KOPT-K1 (cell line): ENCODE measurements around the gene TTC22.

Experiments used
- H3K27ac ChIP-seq: fragments of 200-600 bp; sonication (generic); 2 replicates; pipeline ENCODE4 v1.5.1; 2016; ENCODE audit warnings: antibody characterized with exemption, mild to moderate bottlenecking, low read depth, low read length; ENCODE audit not compliant: poor library complexity, severe bottlenecking
- H3K36me3 ChIP-seq: fragments of 200-600 bp; sonication (generic); 2 replicates; pipeline ENCODE4 v1.5.1; 2017; ENCODE audit warnings: antibody characterized with exemption, mild to moderate bottlenecking, low read length, moderate library complexity; ENCODE audit not compliant: insufficient read depth
- H3K9me3 ChIP-seq: fragments of 200-600 bp; sonication (generic); 2 replicates; pipeline ENCODE4 v1.5.1; 2017; ENCODE audit warnings: antibody characterized with exemption, low read length, mild to moderate bottlenecking; ENCODE audit not compliant: insufficient read depth, poor library complexity, severe bottlenecking

The TTC22 gene

GRCh38 chr1:54764922-54765561, 36.1 kb downstream of the TTC22 start:
- no peak overlapping the region for H3K27ac ChIP-seq
- no peaks in the 10 kb centered on the region for H3K9me3 ChIP-seq
- no peaks in the 10 kb centered on the region for H3K36me3 ChIP-seq

GRCh38 chr1:54764133-54764921, 36.8 kb downstream of the TTC22 start, which contains the start of gene PARS2:
PARS2 (minus strand) TSS chr1:54764523; CDS start chr1:54759161, 5,362 bp downstream.
- Histone ChIP-seq H3K27ac (peak within 1 kb of the TSS; percentile 78), H3K36me3 (no peaks in the 10 kb centered on the region), H3K9me3 (no peaks in the 10 kb centered on the region)

DNA sequence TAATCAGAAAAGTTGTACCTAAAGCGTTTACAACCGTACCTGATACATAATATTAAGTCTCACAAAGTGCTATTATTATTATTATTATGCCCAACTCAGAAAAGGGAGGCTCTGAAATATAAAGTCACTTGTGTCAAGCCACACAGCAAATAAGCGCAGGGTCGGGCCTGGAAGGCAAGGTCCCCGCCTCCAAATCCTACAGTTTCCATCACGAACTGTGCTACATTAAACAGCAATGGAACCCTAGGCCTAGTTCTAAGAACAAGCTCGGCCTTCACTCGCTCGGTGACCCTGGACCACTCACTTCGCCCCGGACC, 37.3 kb downstream of the TTC22 start:
- 0 out of 2 replicates have a peak, but pooled peaks cover under 1% of the 10 kb centered on the region for H3K36me3 ChIP-seq
- H3K27ac ChIP-seq, result peak overlapping the region; percentile 78
- no peaks in the 10 kb centered on the region for H3K9me3 ChIP-seq

GRCh38 chr1:54758678-54759348, 42.3 kb downstream of the TTC22 start:
- Histone ChIP-seq H3K9me3 (no peaks in the 10 kb centered on the region), H3K27ac (no peak overlapping the region), H3K36me3 (peaks cover 14% of the 10 kb centered on the region; the same call in 1 of the 2 replicates)

DNA sequence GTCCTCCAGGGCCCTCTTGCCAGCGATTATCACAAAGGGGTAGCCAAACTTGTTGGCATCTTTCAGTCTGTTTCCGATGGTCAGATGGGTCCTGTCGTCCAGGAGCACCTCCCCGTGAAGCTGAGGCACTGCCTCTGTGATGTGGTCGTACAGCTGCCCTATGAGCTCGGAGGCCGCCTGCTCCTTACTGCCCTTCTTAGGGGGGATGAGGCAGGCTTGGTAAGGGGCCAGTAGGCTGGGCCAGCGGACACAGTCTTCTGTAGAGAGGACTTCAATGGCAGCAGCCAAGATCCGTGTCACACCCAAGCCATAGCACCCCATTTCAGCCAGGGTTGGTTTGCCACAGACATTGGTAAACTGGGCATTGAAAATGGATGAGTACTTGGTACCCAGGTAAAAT, 43.3 kb downstream of the TTC22 start:
- Histone ChIP-seq H3K36me3 (peaks cover 14% of the 10 kb centered on the region; the same call in 1 of the 2 replicates), H3K27ac (no peak overlapping the region), H3K9me3 (no peaks in the 10 kb centered on the region)

GRCh38 chr1:54754486-54755285, 46.4 kb downstream of the TTC22 start:
- no peak overlapping the region for H3K27ac ChIP-seq
- no peaks in the 10 kb centered on the region for H3K9me3 ChIP-seq
- H3K36me3 ChIP-seq, result peaks cover 14% of the 10 kb centered on the region; the same call in 1 of the 2 replicates

GRCh38 chr1:54754045-54754444, 47.1 kb downstream of the TTC22 start:
- no peaks in the 10 kb centered on the region for H3K9me3 ChIP-seq
- peaks cover 14% of the 10 kb centered on the region; the same call in 1 of the 2 replicates for H3K36me3 ChIP-seq
- H3K27ac ChIP-seq, result no peak overlapping the region

DNA sequence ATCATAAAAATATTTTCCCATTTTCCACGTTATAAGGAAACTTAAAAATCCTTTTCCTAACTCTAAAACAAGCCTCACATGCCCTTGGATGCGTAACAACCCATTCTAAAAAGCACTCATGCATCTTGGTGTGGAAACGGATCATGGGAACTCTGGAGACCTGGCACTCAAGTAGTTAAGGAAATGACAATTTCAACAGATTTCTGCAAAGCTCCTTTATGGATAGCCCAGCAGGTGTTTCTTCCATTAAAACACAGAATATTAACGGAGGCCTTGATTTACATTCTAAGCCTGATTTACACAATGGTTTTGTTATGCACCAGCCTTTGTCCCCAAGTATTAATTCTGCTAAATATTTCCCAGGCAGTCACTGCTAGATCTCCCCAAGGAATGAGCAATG, 49.7 kb downstream of the TTC22 start:
- no peaks in the 10 kb centered on the region for H3K9me3 ChIP-seq
- H3K36me3 ChIP-seq, result no peaks in the 10 kb centered on the region; the same call in 1 of the 2 replicates
- no peak overlapping the region for H3K27ac ChIP-seq

- Histone ChIP-seq H3K27ac (no peak overlapping the region), H3K36me3 (no peaks in the 10 kb centered on the region; the same call in 1 of the 2 replicates), H3K9me3 (no peaks in the 10 kb centered on the region)
Measured at GRCh38 chr1:54750596-54750995, 50.5 kb downstream of the TTC22 start.

GRCh38 chr1:54748094-54748835, 52.9 kb downstream of the TTC22 start:
- no peaks in the 10 kb centered on the region for H3K9me3 ChIP-seq
- no peak overlapping the region for H3K27ac ChIP-seq
- H3K36me3 ChIP-seq, result peaks cover 11% of the 10 kb centered on the region

- Histone ChIP-seq H3K9me3 (no peaks in the 10 kb centered on the region), H3K36me3 (peaks cover 35% of the 10 kb centered on the region), H3K27ac (no peak overlapping the region)
Measured at GRCh38 chr1:54745864-54746263, 55.3 kb downstream of the TTC22 start.

DNA sequence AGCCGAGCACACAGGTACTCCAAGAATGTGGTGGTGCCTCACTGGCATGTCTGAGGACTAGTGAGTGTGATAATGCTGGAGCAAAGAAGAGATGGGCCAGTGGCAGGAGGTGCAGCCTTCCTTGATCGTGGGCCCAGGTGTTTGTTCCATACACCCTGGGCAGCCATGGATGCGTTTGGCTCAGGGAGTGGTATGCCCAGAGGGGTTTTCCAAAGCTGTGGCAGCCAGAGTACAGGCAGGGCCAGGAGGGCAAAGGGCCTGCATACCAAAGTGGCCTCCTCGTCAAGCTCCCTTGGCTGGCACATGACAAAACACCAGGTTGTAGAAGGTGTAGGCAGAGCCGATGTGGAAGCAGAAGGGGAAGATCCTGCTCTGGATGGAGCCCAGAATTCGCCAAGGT, 55.8 kb downstream of the TTC22 start:
- Histone ChIP-seq H3K36me3 (peaks cover 41% of the 10 kb centered on the region), H3K27ac (no peak overlapping the region), H3K9me3 (no peaks in the 10 kb centered on the region)

- Histone ChIP-seq H3K36me3 (peaks cover 47% of the 10 kb centered on the region), H3K27ac (no peak overlapping the region), H3K9me3 (no peaks in the 10 kb centered on the region)
Measured at GRCh38 chr1:54744696-54745095, 56.4 kb downstream of the TTC22 start.
